PFSK-1 (cell line): ENCODE results near the gene MAPKAPK3.

Experiments
- POLR2AphosphoS5 ChIP-seq: IDR thresholded peaks from 2 replicates; pipeline ENCODE4 v1.6.1; 2012; ENCODE audit warnings: low read depth, mild to moderate bottlenecking, control low read depth, low read length, moderate library complexity
- REST ChIP-seq, 2 experiments: IDR thresholded peaks; 2 replicates each; pipeline versions ENCODE4 v1.6.1 to v1.8.0; 2011 to 2012; ENCODE audit warnings: low read depth in 2 of 2, low read length in 2 of 2, control low read depth in 1 of 2, inconsistent platforms in 1 of 2, mild to moderate bottlenecking in 1 of 2, moderate library complexity in 1 of 2; ENCODE audit not compliant: insufficient read depth in 1 of 2
- TAF1 ChIP-seq: IDR thresholded peaks from 2 replicates; pipeline ENCODE4 v1.6.1; 2012; ENCODE audit warnings: low read length, control low read depth, borderline replicate concordance; ENCODE audit not compliant: insufficient read depth

DNA sequence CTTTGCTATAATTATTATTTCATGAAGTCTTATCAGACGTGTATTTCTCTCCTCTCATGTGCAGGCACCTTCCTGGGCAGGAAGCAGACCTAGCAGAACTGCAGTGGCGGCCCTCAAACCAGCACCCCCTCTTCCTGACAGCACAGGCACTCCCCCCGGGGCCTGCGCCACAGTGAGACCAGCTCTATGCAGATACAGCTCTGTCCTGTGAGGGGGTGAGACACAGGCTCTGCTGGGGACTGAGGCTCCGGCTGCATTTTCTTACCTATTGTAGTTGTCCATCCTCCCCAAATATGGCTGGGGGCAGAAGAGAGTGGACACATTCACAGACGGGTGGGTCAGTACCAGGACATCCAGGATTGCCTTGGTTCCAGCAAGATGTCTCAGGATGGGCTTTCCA lies 10.4 kb upstream of the MAPKAPK3 start:
- no peak for TF ChIP-seq TAF1
- TF ChIP-seq POLR2AphosphoS5 = no peak
- no peak for TF ChIP-seq REST (IDR thresholded peaks at IDR 0.05; ENCODE audit: insufficient read depth in 1 of 2, low read depth in 2 of 2, low read length in 2 of 2)
